K562 (cell line): Measurements from ENCODE around the gene CLDND2. TPM values are rescaled to one million over a fixed set of nuclear protein-coding genes. Genes with fewer than 3 reads are reported as not detected.

ENCODE experiments used
- ARID4B ChIP-seq: sonication (generic); formaldehyde crosslinking; IDR thresholded peaks from 2 replicates; pipeline ENCODE4 v1.8.0; 2022; ENCODE audit warnings: mild to moderate bottlenecking, missing genetic modification reagents
- ARNT ChIP-seq, 2 experiments: fragments of 450-650 bp; IDR thresholded peaks; 2 replicates each; pipeline ENCODE4 v1.6.1; 2016; ENCODE audit warnings: mild to moderate bottlenecking in 1 of 2
- CEBPG ChIP-seq, 3 experiments: fragments of 200-800 bp in 1 of 3; sonication (Bioruptor generic) in 1 of 3; sonication (generic) in 1 of 3; formaldehyde crosslinking in 1 of 3; IDR thresholded peaks in 2 of 3; conservative IDR thresholded peaks in 1 of 3; 2 replicates each; pipeline versions ENCODE4 v1.6.1 to v1.8.0; 2016 to 2022; ENCODE audit warnings: missing compliant biosample characterization in 2 of 3, missing genetic modification characterization in 2 of 3, mild to moderate bottlenecking in 1 of 3, missing genetic modification reagents in 1 of 3
- CHCHD3 ChIP-seq: fragments of 250-450 bp; sonication (Bioruptor Pico); IDR thresholded peaks from 2 replicates; pipeline ENCODE4 v2.1.2; 2022; ENCODE audit warnings: mild to moderate bottlenecking
- DIDO1 ChIP-seq: fragments of 450-650 bp; IDR thresholded peaks from 2 replicates; pipeline ENCODE4 v1.6.1; 2016; ENCODE audit warnings: low read depth, missing biosample characterization, missing genetic modification characterization
- ETS1 ChIP-seq: conservative IDR thresholded peaks from 2 replicates; pipeline ENCODE4 v1.6.1; 2011; ENCODE audit warnings: low read depth, mild to moderate bottlenecking, low read length; ENCODE audit not compliant: control insufficient read depth
- GABPB2 ChIP-seq: fragments of 250-450 bp; sonication (Bioruptor Pico); conservative IDR thresholded peaks from 2 replicates; pipeline ENCODE4 v1.5.1; 2021; ENCODE audit warnings: mild to moderate bottlenecking
- HOXB6 ChIP-seq: fragments of 250-450 bp; sonication (Bioruptor Pico); IDR thresholded peaks from 2 replicates; pipeline ENCODE4 v1.5.1; 2022; ENCODE audit warnings: mild to moderate bottlenecking, borderline replicate concordance
- MTF1 ChIP-seq: fragments of 250-450 bp; sonication (Bioruptor Pico); IDR thresholded peaks from 2 replicates; pipeline ENCODE4 v1.9.0; 2021; ENCODE audit warnings: moderate library complexity, mild to moderate bottlenecking, inconsistent platforms, borderline replicate concordance
- NELFE ChIP-seq: IDR thresholded peaks from 2 replicates; pipeline ENCODE4 v1.6.1; 2011; ENCODE audit warnings: mild to moderate bottlenecking; ENCODE audit not compliant: insufficient read depth, insufficient read length
- NFE2 ChIP-seq: IDR thresholded peaks from 2 replicates; pipeline ENCODE4 v1.6.1; 2014; ENCODE audit warnings: antibody characterized with exemption, low read depth
- RNF2 ChIP-seq: sonication (generic); IDR thresholded peaks from 2 replicates; pipeline ENCODE4 v1.6.1; 2016
- SMARCE1 ChIP-seq: fragments of 450-650 bp; IDR thresholded peaks from 2 replicates; pipeline ENCODE4 v1.7.1; 2016; ENCODE audit warnings: mild to moderate bottlenecking
- SUPT5H ChIP-seq: fragments of 450-650 bp; IDR thresholded peaks from 2 replicates; pipeline ENCODE4 v1.6.1; 2016
- TCFL5 ChIP-seq: fragments of 250-450 bp; sonication (Bioruptor Pico); conservative IDR thresholded peaks from 2 replicates; pipeline ENCODE4 v1.6.1; 2021; ENCODE audit warnings: mild to moderate bottlenecking, moderate library complexity, matching md5 sums
- TFAM ChIP-seq: fragments of 250-450 bp; sonication (Bioruptor Pico); conservative IDR thresholded peaks from 2 replicates; pipeline ENCODE4 v1.5.0; 2021; ENCODE audit warnings: mild to moderate bottlenecking, moderate library complexity
- ZNF140 ChIP-seq: fragments of 250-450 bp; sonication (Bioruptor Pico); IDR thresholded peaks from 2 replicates; pipeline ENCODE4 v1.8.0; 2021; ENCODE audit warnings: moderate library complexity, mild to moderate bottlenecking, inconsistent platforms
- ZNF197 ChIP-seq: fragments of 200-800 bp; sonication (Bioruptor generic); IDR thresholded peaks from 2 replicates; pipeline ENCODE4 v1.6.1; 2016; ENCODE audit warnings: low read depth, missing genetic modification characterization, missing compliant biosample characterization
- ZNF408 ChIP-seq: fragments of 250-450 bp; sonication (Bioruptor Pico); IDR thresholded peaks from 2 replicates; pipeline ENCODE4 v1.4.0; 2020; ENCODE audit warnings: low read depth, mild to moderate bottlenecking, moderate library complexity
- ZNF699 ChIP-seq: fragments of 250-450 bp; sonication (Bioruptor Pico); IDR thresholded peaks from 2 replicates; pipeline ENCODE4 v1.8.0; 2021; ENCODE audit warnings: mild to moderate bottlenecking, moderate library complexity; ENCODE audit not compliant: insufficient replicate concordance
- ZSCAN32 ChIP-seq: fragments of 450-650 bp; formaldehyde crosslinking; IDR thresholded peaks from 2 replicates; pipeline ENCODE4 v1.4.0; 2020; ENCODE audit warnings: mild to moderate bottlenecking, moderate library complexity
- polyA plus RNA-seq, 8 experiments: library from polyadenylated mRNA; depleted of rRNA in 4 of 8; stranded (reverse) in 5 of 8; unstranded in 3 of 8; fragments of >200 nt; fragmentation: Nextera tagmentation in 2 of 8; fragmentation: Illumina TruSeq in 1 of 8; extraction: Ambion mirVana in 2 of 8; extraction: Trizol in 1 of 8; gene quantifications; 2 replicates each; pipeline versions ENCODE4 v1.2.1 to v1.2.3, GENCODE V29; 2011 to 2014; ENCODE audit warnings: inconsistent platforms in 1 of 8, missing spikeins in 1 of 8
- total RNA-seq, 7 experiments: library from RNA; depleted of rRNA in 6 of 7; stranded (reverse); fragments of >200 nt in 6 of 7; fragmentation: Illumina TruSeq in 2 of 7; extraction: Trizol in 2 of 7; gene quantifications; 2 replicates each; pipeline versions ENCODE4 v1.2.1 to v1.2.3, GENCODE V29; 2011 to 2021; ENCODE audit warnings: low replicate concordance in 1 of 7
- TF ChIP-seq, protein P1 (sequence below): fragments of 450-650 bp; formaldehyde crosslinking; IDR thresholded peaks from 2 replicates; pipeline ENCODE4 v1.4.0; 2020; ENCODE audit warnings: mild to moderate bottlenecking, mixed read lengths

Gene CLDND2
- total and polyA plus RNA-seq, 9 of the 15 experiments (the other 6 are each of a cell fraction or from before 2014, with no cell fraction given), result 0.45 to 4.0 (median 1.2) TPM; not detected in 3

DNA sequence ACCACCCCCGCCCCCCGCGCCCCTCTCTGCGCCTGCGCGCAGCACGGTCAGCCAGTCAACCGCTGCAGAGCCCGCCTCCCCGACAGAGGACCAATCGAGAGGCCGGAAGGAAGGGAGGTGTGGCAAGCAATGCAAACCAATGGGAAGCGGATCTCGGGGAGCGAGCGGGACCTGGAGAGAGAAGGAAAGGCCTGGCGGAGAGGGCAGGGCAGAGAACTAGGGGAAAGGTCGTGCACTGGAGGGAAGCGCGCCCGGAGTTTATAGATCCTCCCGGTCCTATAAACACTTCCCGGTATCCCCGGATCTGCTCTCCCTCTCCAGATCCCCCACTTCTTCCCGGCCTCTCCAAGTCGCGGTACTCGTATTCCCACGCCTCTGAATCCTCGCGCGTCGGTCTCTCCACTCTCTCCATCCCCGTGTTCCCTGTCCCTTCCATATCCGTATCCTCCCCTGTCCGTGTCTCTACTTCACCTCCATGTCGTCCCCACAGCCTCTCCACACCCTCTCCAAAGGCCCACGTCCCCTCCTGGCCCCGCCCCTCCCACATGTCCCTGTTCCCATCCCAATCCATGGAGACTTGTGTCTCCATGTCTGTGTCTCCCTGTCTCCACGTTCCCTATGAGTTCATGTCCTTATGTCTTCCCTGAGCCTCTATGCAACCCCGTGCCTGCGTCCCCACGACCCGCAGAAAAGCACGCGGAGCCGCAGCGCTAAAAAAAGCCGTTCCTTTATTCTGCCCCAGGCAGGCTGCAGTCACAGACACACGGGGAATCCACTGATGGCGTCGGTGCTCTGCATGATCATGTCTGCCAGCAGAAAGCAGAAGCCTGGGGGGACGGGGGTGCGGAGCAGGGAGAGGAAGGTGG is 2.2 kb downstream of the CLDND2 start (continued):
- TF ChIP-seq ZNF408 (CRISPR knock-in tag), result no peak
- TF ChIP-seq RNF2, result no peak
- no peak for TF ChIP-seq GABPB2 (CRISPR knock-in tag)
- no peak for TF ChIP-seq NELFE
- TF ChIP-seq ARNT (IDR thresholded peaks at IDR 0.05), result 0 out of 4 replicates have a peak, but pooled peaks have one; percentile 39 to 62
- TF ChIP-seq ARID4B (CRISPR knock-in tag), result no peak
- no peak for TF ChIP-seq HOXB6 (CRISPR knock-in tag)
- no peak; the same call in none of the 2 replicates for TF ChIP-seq SMARCE1
- no peak for TF ChIP-seq ZNF197 (CRISPR knock-in tag)
- TF ChIP-seq, protein P1, sequence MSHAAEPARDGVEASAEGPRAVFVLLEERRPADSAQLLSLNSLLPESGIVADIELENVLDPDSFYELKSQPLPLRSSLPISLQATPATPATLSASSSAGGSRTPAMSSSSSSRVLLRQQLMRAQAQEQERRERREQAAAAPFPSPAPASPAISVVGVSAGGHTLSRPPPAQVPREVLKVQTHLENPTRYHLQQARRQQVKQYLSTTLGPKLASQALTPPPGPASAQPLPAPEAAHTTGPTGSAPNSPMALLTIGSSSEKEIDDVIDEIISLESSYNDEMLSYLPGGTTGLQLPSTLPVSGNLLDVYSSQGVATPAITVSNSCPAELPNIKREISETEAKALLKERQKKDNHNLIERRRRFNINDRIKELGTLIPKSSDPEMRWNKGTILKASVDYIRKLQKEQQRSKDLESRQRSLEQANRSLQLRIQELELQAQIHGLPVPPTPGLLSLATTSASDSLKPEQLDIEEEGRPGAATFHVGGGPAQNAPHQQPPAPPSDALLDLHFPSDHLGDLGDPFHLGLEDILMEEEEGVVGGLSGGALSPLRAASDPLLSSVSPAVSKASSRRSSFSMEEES (CRISPR knock-in tag), result no peak
- no peak for TF ChIP-seq NFE2
- TF ChIP-seq TFAM, result no peak
- no peak for TF ChIP-seq DIDO1 (tag)
- no peak for TF ChIP-seq ZSCAN32
- TF ChIP-seq TCFL5, result no peak
- TF ChIP-seq ZNF140 (CRISPR knock-in tag), result no peak
- TF ChIP-seq ETS1, result no peak
- peak; percentile 95 for TF ChIP-seq SUPT5H
- TF ChIP-seq CHCHD3, result no peak
- no peak for TF ChIP-seq MTF1
- no peak for TF ChIP-seq CEBPG (CRISPR knock-in tag; IDR thresholded peaks at IDR 0.05)
- TF ChIP-seq CEBPG (tag; conservative IDR thresholded peaks at IDR 0.05 in 1 of 2, IDR thresholded peaks at IDR 0.05 in 1 of 2), result no peak
- TF ChIP-seq ZNF699 (CRISPR knock-in tag), result no peak
